Hippocampal formation (tissue), 2 donors: ENCODE measurements around the gene JAKMIP1.
A peak's percentile ranks its signal among the peaks of the same experiment; 100 is the strongest.

Experiments
- DNase-seq, 2 donors: peaks; one replicate each; lab custom pipeline; 2025; lab: John Stamatoyannopoulos, UW

Gene JAKMIP1

DNA sequence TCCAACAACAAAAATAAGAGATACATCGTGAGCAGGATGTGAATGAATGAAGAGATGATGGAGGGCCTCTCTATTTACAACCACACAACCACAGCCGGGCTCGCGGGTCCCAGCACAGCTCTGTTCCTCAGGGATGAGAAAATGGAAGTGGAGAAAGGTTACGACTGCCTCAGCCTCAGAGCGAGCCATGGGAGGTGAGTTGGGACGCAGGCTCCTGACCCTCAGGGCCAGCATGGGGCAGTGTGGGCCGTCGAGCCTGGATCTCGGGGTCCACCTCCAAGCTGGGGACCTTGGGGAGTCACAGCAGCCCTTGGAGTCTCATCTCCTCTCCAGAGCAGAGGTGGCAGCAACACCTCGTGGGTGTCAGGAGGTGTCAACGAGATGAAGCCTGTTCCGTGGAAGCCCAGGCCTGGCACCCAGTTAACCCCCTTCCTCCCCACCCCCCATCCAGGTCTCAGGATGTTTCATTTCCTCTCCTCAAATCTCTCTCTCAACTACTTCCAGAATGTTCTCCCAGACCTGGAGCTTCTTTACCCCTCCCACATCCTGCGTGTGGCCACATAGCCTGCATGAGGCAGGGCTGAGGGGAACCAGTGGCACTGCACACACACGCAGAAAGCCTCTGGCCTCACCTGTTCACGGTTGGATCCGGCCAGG, 208.1 kb downstream of the JAKMIP1 start:
- DNase-seq = no peak

DNA sequence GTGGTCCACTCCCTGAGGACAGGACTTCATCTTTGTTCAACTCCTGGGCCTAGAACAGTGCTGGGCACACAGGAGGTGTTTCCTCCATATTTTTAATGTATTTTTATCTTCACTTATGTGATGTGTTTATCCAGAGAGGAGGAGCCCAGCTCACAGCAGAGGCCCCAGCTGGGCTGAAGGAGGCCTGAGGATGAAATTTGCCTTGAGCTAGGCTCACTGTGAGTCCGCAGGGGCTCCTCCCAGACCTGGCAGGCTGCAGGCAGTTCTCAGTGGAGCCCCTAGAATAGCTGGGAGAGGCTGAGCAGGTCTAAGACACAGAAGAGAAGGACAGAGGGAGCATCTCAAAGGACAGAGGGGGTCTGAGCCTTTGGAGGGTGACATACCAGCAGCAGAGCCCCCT, 208.9 kb downstream of the JAKMIP1 start:
- DNase-seq = no peak

- DNase-seq = no peak
These were observed 209.7 kb downstream of the JAKMIP1 start for GRCh38 chr4:5990446-5991160.

DNA sequence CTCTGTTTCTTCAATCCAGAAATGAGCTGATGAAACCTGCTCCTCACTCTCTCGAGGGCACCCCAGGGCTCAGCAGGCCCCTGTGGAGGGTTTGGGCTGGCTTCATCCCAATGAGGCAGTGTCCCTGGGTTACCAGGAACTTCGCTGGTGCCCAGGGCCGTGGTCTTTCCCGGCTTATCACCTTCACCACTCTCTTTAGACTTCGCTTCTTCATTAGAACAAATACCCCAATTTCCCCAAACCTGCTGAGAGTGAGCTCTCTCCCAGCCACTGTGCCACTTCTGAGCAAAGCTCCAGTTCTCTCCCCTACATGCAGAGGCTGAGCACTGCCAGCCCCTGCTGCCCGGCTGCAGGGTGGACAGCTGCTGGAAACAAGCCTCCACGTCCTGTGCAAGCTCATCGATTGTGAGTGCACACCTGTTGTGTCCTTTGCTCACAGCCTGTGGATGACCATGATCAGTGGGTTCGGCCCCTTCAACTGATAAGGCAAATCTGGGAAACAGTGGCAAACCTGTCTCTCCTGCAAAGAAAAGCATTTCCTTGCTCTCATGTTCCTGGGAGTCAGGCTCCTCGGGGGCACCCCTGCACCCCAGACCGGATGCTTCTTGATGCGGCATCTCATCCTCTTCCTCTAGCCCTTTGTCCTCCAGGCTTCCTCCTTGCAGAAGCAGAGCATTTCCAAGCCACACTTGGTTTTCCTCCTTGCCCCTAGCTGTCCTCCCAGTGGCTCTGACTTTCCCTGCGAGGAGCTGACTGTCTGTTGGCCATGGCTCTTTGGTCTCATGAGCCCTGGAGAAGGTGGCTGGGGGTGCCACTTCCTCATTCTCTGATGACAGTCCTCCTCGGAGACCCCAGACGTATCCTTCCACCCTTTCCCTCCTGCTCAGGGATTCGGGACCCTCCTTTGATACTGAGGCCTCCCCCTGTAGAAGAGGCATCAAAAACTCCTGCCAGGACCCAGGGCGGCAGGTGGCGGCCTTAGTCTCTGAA, 210.8 kb downstream of the JAKMIP1 start:
- DNase-seq = no peak

GRCh38 chr4:5988086-5988845, 212.1 kb downstream of the JAKMIP1 start:
- DNase-seq = no peak

DNA sequence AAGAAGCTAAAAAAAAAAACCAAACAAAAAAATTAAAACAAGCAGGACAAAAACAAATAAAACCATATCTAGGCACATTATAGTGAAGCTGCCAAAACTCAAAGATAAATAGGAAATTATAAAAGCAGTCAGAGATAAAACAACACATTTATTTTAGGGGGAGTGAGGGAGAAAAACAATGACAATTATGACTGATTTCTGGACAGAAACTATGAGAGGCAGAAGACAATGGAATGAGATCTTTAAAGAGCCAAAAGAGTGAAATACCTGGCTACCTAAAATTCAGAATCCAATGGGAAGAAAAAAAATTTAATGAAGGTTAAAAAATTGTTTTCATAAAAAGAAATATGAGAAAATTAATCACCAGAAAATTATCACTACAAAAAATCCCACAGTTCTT, 215.5 kb downstream of the JAKMIP1 start:
- DNase-seq = no peak

GRCh38 chr4:5982156-5982973, 218.0 kb downstream of the JAKMIP1 start:
- no peak for DNase-seq

- peak in 1 of 2 donors; percentile 22 for DNase-seq
These were observed 219.8 kb downstream of the JAKMIP1 start for GRCh38 chr4:5980436-5981155.

DNA sequence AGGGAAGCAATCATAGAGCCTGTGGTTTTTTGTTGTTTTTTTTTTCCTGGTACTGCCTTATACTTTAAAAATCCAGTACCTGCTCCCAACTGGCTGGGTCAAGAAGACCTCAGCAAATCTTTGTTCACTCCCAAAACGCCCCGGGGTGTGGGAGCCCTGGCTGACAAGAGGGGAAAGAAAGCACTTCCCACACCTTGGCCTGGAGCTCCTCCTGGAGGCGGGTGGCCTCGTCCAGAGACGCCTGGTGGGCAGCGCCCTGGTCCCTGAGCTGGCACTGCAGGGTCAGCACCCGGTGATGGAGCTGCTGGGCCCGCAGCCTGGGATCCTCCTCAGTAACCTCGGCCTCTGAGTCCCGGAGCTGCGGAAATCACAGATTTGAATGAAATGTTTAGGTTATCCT, 220.4 kb downstream of the JAKMIP1 start:
- no peak for DNase-seq

GRCh38 chr4:5976921-5977320, 223.4 kb downstream of the JAKMIP1 start:
- no peak for DNase-seq

- DNase-seq = no peak
These were observed 223.9 kb downstream of the JAKMIP1 start for GRCh38 chr4:5976431-5976830.
